OCI-LY7 (cell line): Measurements from ENCODE around the gene TPT1.

Source experiments
- CTCF ChIP-seq: fragments of 200-600 bp; sonication (generic); conservative IDR thresholded peaks from 2 replicates; pipeline ENCODE4 v1.5.1; 2014; ENCODE audit warnings: mild to moderate bottlenecking, antibody characterized with exemption, low read length, moderate library complexity, mixed read lengths
- EZH2phosphoT487 ChIP-seq: fragments of 200-600 bp; sonication (generic); IDR thresholded peaks from 2 replicates; pipeline ENCODE4 v1.6.1; 2018; ENCODE audit warnings: low read depth, borderline replicate concordance, mild to moderate bottlenecking, mixed run types, antibody characterized with exemption, low read length, moderate library complexity, mixed read lengths

GRCh38 chr13:45295536-45295935 is 45.4 kb downstream of the TPT1 start:
- TF ChIP-seq CTCF, result no peak
- no peak for TF ChIP-seq EZH2phosphoT487
